OCI-LY3 (cell line): Measurements from ENCODE around the gene ST6GAL1.

Source experiments
- H2AFZ ChIP-seq: fragments of 200-600, 300-600 bp; shearing (Covaris generic); 2 replicates; pipeline ENCODE4 v1.6.0; 2014; ENCODE audit warnings: antibody characterized with exemption, low read depth, low read length
- H3K27ac ChIP-seq: fragments of 200-600, 300-600 bp; sonication (generic); 2 replicates; pipeline ENCODE4 v1.5.1; 2014; ENCODE audit warnings: mild to moderate bottlenecking, low read length, moderate library complexity, mixed read lengths
- H3K27me3 ChIP-seq: fragments of 200-600, 300-600 bp; sonication (generic); 2 replicates; pipeline ENCODE4 v1.6.1; 2014; ENCODE audit warnings: low read depth, low read length, mixed read lengths
- H3K36me3 ChIP-seq: fragments of 200-600, 300-600 bp; sonication (generic); replicated peaks from 2 replicates; pipeline ENCODE3; 2014; ENCODE audit warnings: low read depth, low read length, mixed read lengths
- H3K4me1 ChIP-seq: fragments of 300-600, 200-600 bp; sonication (generic); 2 replicates; pipeline ENCODE4 v1.6.1; 2014; ENCODE audit warnings: low read length, mixed read lengths
- H3K4me2 ChIP-seq: fragments of 200-600, 300-600 bp; sonication (generic); 2 replicates; pipeline ENCODE4 v1.6.1; 2014; ENCODE audit warnings: low read length, mixed read lengths
- H3K4me3 ChIP-seq: fragments of 300-600, 200-600 bp; sonication (generic); 2 replicates; pipeline ENCODE4 v1.5.1; 2014; ENCODE audit warnings: antibody characterized with exemption, mild to moderate bottlenecking, low read length, moderate library complexity
- H3K79me2 ChIP-seq: fragments of 300-600, 200-600 bp; shearing (Covaris generic); 2 replicates; pipeline ENCODE4 v1.6.1; 2014; ENCODE audit warnings: mild to moderate bottlenecking, low read length, mixed read lengths
- H3K9ac ChIP-seq: fragments of 300-600, 200-600 bp; shearing (Covaris generic); 2 replicates; pipeline ENCODE4 v1.6.0; 2014; ENCODE audit warnings: mild to moderate bottlenecking, low read length, moderate library complexity
- H3K9me3 ChIP-seq: fragments of 200-600, 300-600 bp; shearing (Covaris generic); 2 replicates; pipeline ENCODE4 v1.6.1; 2014; ENCODE audit warnings: low read length, mixed read lengths; ENCODE audit not compliant: insufficient read depth
- H4K20me1 ChIP-seq: fragments of 200-600, 300-600 bp; sonication (generic); 2 replicates; pipeline ENCODE4 v1.6.1; 2016; ENCODE audit warnings: low read length, mixed read lengths; ENCODE audit not compliant: insufficient read depth
- CTCF ChIP-seq: fragments of 200-600, 300-600 bp; sonication (generic); IDR thresholded peaks from 2 replicates; pipeline ENCODE4 v1.5.1; 2014; ENCODE audit warnings: antibody characterized with exemption, low read length, low read depth
- EZH2phosphoT487 ChIP-seq: fragments of 200-600 bp; shearing (Covaris generic); IDR thresholded peaks from 2 replicates; pipeline ENCODE4 v1.6.1; 2018; ENCODE audit warnings: antibody characterized with exemption, mixed run types, low read depth

Gene ST6GAL1

GRCh38 chr3:186994000-186994955 lies 64.0 kb downstream of the ST6GAL1 start:
- Histone ChIP-seq H3K79me2 (peaks cover 67% of the 10 kb centered on the region), H3K27me3 (no peaks in the 10 kb centered on the region), H3K4me2 (no peak overlapping the region), H3K27ac (peak overlapping the region; percentile 21), H3K9me3 (peaks cover 8% of the 10 kb centered on the region; the same call in 1 of the 2 replicates), H3K36me3 (peaks cover 42% of the 10 kb centered on the region), H3K4me3 (no peak overlapping the region), H3K9ac (peak overlapping the region; percentile 11; the same call in 1 of the 2 replicates), H4K20me1 (no peaks in the 10 kb centered on the region), H3K4me1 (peaks cover 85% of the 10 kb centered on the region), H2AFZ (no peak overlapping the region)
- TF ChIP-seq EZH2phosphoT487 (no peak), CTCF (no peak)

- H3K9ac ChIP-seq: peak overlapping the region; percentile 40
These were observed 66.0 kb downstream of the ST6GAL1 start for GRCh38 chr3:186996356-186996755.

GRCh38 chr3:186997061-186997460 lies 66.7 kb downstream of the ST6GAL1 start:
- H3K27me3 ChIP-seq: no peaks in the 10 kb centered on the region
- peak overlapping the region; percentile 57 for H3K4me2 ChIP-seq
- no peak for TF ChIP-seq EZH2phosphoT487
- no peak for TF ChIP-seq CTCF
- no peak overlapping the region for H2AFZ ChIP-seq
- H3K4me1 ChIP-seq: peaks cover 85% of the 10 kb centered on the region
- peaks cover 29% of the 10 kb centered on the region for H3K36me3 ChIP-seq
- H3K9me3 ChIP-seq: peaks cover 8% of the 10 kb centered on the region; the same call in 1 of the 2 replicates
- no peak overlapping the region for H3K4me3 ChIP-seq
- H3K79me2 ChIP-seq: peaks cover 59% of the 10 kb centered on the region
- peak overlapping the region; percentile 64 for H3K27ac ChIP-seq
- peak overlapping the region; percentile 40; the same call in 1 of the 2 replicates for H3K9ac ChIP-seq
- H4K20me1 ChIP-seq: no peaks in the 10 kb centered on the region

More at GRCh38 chr3:186996356-186996755, 66.0 kb downstream of the ST6GAL1 start:
- Histone ChIP-seq H3K9me3 (peaks cover 8% of the 10 kb centered on the region; the same call in 1 of the 2 replicates), H3K27ac (peak overlapping the region; percentile 64), H3K36me3 (peaks cover 31% of the 10 kb centered on the region), H4K20me1 (no peaks in the 10 kb centered on the region), H3K4me2 (peak overlapping the region; percentile 57), H3K4me1 (peaks cover 85% of the 10 kb centered on the region), H2AFZ (no peak overlapping the region), H3K4me3 (0 out of 2 replicates have a peak overlapping the region, but pooled peaks have one; percentile 5), H3K27me3 (no peaks in the 10 kb centered on the region), H3K79me2 (peaks cover 59% of the 10 kb centered on the region)
- TF ChIP-seq CTCF: no peak
- no peak for TF ChIP-seq EZH2phosphoT487

GRCh38 chr3:186997473-186997939 lies 67.2 kb downstream of the ST6GAL1 start:
- Histone ChIP-seq H3K9ac (no peak overlapping the region), H3K4me1 (peaks cover 87% of the 10 kb centered on the region), H3K36me3 (peaks cover 34% of the 10 kb centered on the region), H3K79me2 (peaks cover 64% of the 10 kb centered on the region), H3K27ac (no peak overlapping the region), H2AFZ (no peak overlapping the region), H3K27me3 (no peaks in the 10 kb centered on the region), H3K9me3 (peaks cover 8% of the 10 kb centered on the region; the same call in 1 of the 2 replicates), H3K4me2 (peak overlapping the region; percentile 57), H3K4me3 (0 out of 2 replicates have a peak overlapping the region, but pooled peaks have one; percentile 2), H4K20me1 (no peaks in the 10 kb centered on the region)
- TF ChIP-seq CTCF: no peak
- no peak for TF ChIP-seq EZH2phosphoT487
